MM.1S (cell line): Measurements from ENCODE around the gene AUP1.

ENCODE experiments used
- CTCF ChIP-seq: fragments of 300-600 bp; sonication (generic); IDR thresholded peaks from 2 replicates; pipeline ENCODE4 v1.5.1; 2016; ENCODE audit warnings: antibody characterized with exemption, low read length, mixed read lengths
- EZH2 ChIP-seq: fragments of 300-600 bp; sonication (generic); optimal IDR thresholded peaks from 2 replicates; pipeline ENCODE3; 2017; ENCODE audit warnings: low read depth, mild to moderate bottlenecking, antibody characterized with exemption, low read length, mixed read lengths
- EZH2phosphoT487 ChIP-seq: fragments of 300-600 bp; sonication (generic); IDR thresholded peaks from 2 replicates; pipeline ENCODE4 v1.6.1; 2018; ENCODE audit warnings: antibody characterized with exemption, low read length

DNA sequence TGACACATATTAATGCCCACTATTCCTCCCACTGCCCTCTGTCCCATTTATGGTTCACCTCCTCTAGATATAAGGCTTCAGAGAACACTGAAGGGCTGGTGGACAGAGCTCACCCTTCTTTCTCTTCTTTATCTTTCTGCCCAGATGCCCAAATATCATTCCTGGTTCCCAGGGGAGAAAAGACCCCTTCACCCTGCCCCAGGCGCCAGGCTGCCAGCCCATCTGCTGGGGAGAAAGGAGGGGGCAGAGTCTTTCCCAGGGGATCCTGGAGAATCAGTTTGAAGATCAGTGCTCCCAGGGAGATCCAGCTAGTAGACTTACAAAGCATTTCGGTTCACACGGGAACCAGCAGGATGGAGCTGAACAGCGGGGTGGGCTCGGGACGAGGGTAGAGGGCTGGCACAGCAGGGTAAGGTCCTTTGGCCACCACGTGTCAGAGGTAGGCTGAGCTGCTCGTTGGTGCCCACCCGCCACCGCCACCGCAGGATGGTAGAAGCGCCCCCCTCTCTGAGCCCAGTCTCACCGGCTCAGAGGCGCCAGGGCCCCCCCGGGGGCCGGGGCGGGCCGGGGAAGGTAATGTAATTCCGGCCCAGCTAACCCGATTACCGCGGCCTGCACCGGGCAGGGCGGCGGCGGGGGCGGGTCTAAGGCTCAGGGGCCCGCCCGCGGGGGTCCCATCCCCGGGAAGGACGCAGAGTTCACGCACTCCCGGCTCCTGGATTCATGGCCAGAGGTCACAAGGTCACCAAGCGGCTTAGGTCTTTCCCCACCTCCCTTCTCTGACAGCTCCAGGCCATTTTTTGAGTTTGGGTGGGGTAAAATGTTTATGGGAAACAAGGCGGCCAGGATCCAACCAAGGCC, 16.5 kb downstream of the AUP1 start:
- TF ChIP-seq CTCF (no peak), EZH2 (no peak), EZH2phosphoT487 (no peak)
